Body of pancreas (tissue), 4 donors: Measurements from ENCODE around the gene FAM114A1. TPM values are rescaled to one million over a fixed set of nuclear protein-coding genes. Genes with fewer than 3 reads are reported as not detected.

Experiments
- ATAC-seq: fragments of 150-250 bp; one replicate; pipeline ENCODE4 v1.9.1; 2016
- DNase-seq, 4 donors: peaks; one replicate each; pipeline ENCODE4 v3.0.0-alpha.2; 2019
- H3K27ac ChIP-seq, 4 donors: fragments of 200-600 bp; sonication (generic); 1 replicate in 3 of 4; 2 replicates in 1 of 4; pipeline versions ENCODE4 v1.5.1 to v1.6.1; 2016 to 2019; ENCODE audit warnings: mild to moderate bottlenecking in 1 of 4, mixed read lengths in 1 of 4, moderate library complexity in 1 of 4
- H3K27me3 ChIP-seq, 2 donors: fragments of 200-600 bp; sonication (generic); one replicate each; pipeline ENCODE4 v1.6.0; 2016; ENCODE audit warnings: mild to moderate bottlenecking in 1 of 2
- H3K36me3 ChIP-seq, 2 donors: fragments of 200-600 bp; sonication (generic); replicated peaks in 1 of 2; 2 replicates each; pipeline ENCODE4 v1.5.1; 2016; ENCODE audit warnings: low read depth in 2 of 2; ENCODE audit not compliant: insufficient read depth in 1 of 2
- H3K4me1 ChIP-seq: fragments of 200-600 bp; sonication (generic); one replicate; pipeline ENCODE4 v1.6.0; 2016
- H3K4me3 ChIP-seq, 2 donors: fragments of 200-600 bp; sonication (generic); 1 replicate in 1 of 2; 2 replicates in 1 of 2; pipeline ENCODE4 v1.5.1; 2016 to 2019
- H3K9me3 ChIP-seq, 3 donors: fragments of 200-600 bp; sonication (generic); 1 replicate in 2 of 3; 2 replicates in 1 of 3; pipeline ENCODE4 v1.5.1; 2016
- CTCF ChIP-seq, 7 experiments: fragments of 450-650 bp in 4 of 7; fragments of 200-600 bp in 3 of 7; sonication (generic) in 3 of 7; IDR thresholded peaks; one replicate each; pipeline ENCODE4 v1.5.1; 2016 to 2019; ENCODE audit warnings: antibody characterized with exemption in 7 of 7
- POLR2A ChIP-seq, 3 donors: fragments of 450-650 bp; IDR thresholded peaks; one replicate each; pipeline ENCODE4 v1.6.1; 2016; ENCODE audit warnings: antibody characterized with exemption in 3 of 3, mild to moderate bottlenecking in 2 of 3
- WGBS, 2 donors: methylation state at CpG; one replicate each; pipeline ENCODE4 v1.1.5; 2017; 5-methylcytosine and 5-hydroxymethylcytosine counted together
- intact Hi-C: fragments of 100-400 bp; cut with DNase I; formaldehyde crosslinking; loops from one replicate; pipeline ENCODE4 v1.15.1; 2023
- total RNA-seq, 2 donors: library from RNA; depleted of rRNA; stranded (reverse); fragments of >200 nt; gene quantifications; one replicate each; pipeline ENCODE4 v1.1.0, GENCODE V29; 2016

Gene FAM114A1
- total RNA-seq, 2 donors from 2014 or later, result 30.6 to 43.2 TPM

- Histone ChIP-seq H3K9me3 (no peaks in the 10 kb centered on the region), H3K4me3 (no peak overlapping the region), H3K36me3 (no peaks in the 10 kb centered on the region), H3K27me3 (no peaks in the 10 kb centered on the region), H3K4me1 (no peaks in the 10 kb centered on the region), H3K27ac (no peak overlapping the region)
- TF ChIP-seq POLR2A (IDR thresholded peaks at IDR 0.05) (no peak), CTCF (IDR thresholded peaks at IDR 0.05) (no peak)
- no peak for ATAC-seq
- DNase-seq, result no peak
- WGBS, 2 donors, result 88 to 89% methylated on average over 7 of the region's 7 CpGs
- intact Hi-C loops, result no loop called here
Observed at GRCh38 chr4:38976308-38976707, 108.7 kb downstream of the FAM114A1 start.

GRCh38 chr4:38979081-38979480 lies 111.5 kb downstream of the FAM114A1 start:
- TF ChIP-seq POLR2A (IDR thresholded peaks at IDR 0.05) (no peak), CTCF (IDR thresholded peaks at IDR 0.05) (no peak)
- DNase-seq, result no peak
- WGBS, 2 donors, result 76 to 78% methylated on average over 4 of the region's 4 CpGs
- H3K27ac ChIP-seq, result no peak overlapping the region
- no peaks in the 10 kb centered on the region for H3K4me1 ChIP-seq
- H3K27me3 ChIP-seq, result no peaks in the 10 kb centered on the region
- intact Hi-C loops, result no loop called here
- H3K36me3 ChIP-seq, result no peaks in the 10 kb centered on the region
- ATAC-seq, result no peak
- H3K9me3 ChIP-seq, result no peaks in the 10 kb centered on the region
- no peak overlapping the region for H3K4me3 ChIP-seq

GRCh38 chr4:38979511-38980230 lies 112.1 kb downstream of the FAM114A1 start:
- WGBS, 2 donors, result 73 to 77% methylated on average over 3 of the region's 3 CpGs
- TF ChIP-seq CTCF (IDR thresholded peaks at IDR 0.05), result no peak
- no peak for TF ChIP-seq POLR2A (IDR thresholded peaks at IDR 0.05)
- no peaks in the 10 kb centered on the region for H3K27me3 ChIP-seq

DNA sequence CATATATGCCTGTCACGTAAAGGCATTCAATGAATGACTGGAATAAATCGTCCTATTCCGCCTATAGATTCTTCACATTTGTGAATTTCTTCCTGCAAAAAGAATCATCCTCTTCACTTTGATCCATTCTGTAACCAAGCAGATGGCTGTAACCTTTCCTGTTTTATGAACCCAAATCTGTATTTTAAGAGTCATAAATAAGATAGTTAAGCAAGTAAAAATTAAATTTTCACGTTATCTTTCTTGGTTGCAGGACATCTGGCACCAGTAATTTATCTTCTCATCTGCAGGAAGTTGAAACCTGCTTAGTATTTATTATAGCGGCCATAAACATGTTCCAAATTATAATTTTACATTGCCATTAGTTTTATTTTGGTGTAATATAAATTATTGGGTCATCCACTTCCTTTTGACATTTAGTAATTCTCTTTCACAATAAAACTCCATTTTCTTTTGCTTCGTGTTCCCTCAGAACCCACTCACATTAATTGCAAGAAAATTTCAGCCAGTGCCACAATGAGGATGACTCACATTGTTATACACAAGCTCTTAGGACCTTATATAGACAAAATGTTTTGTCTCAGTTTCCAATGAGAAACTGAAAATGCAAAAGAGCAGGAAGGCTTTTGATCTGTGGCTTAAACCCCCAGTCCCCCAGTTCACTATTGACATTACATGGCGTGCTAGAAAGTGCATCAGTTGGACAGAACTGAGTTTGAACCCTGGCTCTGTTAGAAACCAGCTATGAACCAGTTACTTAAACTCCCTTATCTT lies 113.5 kb downstream of the FAM114A1 start:
- no peak for TF ChIP-seq CTCF (IDR thresholded peaks at IDR 0.05)
- TF ChIP-seq POLR2A (IDR thresholded peaks at IDR 0.05), result no peak
- 69 to 78% methylated on average over 7 of the region's 7 CpGs for WGBS, 2 donors
- no peaks in the 10 kb centered on the region for H3K4me1 ChIP-seq
- ATAC-seq (no peak), DNase-seq (no peak)
- intact Hi-C loops, result no loop called here
- H3K4me3 ChIP-seq, result no peak overlapping the region
- no peak overlapping the region for H3K27ac ChIP-seq
- H3K36me3 ChIP-seq, result no peaks in the 10 kb centered on the region
- H3K27me3 ChIP-seq, result no peaks in the 10 kb centered on the region
- no peaks in the 10 kb centered on the region for H3K9me3 ChIP-seq

More at GRCh38 chr4:38979511-38980230, 112.1 kb downstream of the FAM114A1 start:
- DNase-seq (no peak), ATAC-seq (no peak)
- Histone ChIP-seq H3K27ac (no peak overlapping the region), H3K4me1 (no peaks in the 10 kb centered on the region), H3K36me3 (no peaks in the 10 kb centered on the region), H3K9me3 (no peaks in the 10 kb centered on the region), H3K4me3 (no peak overlapping the region)
- intact Hi-C loops, result no loop called here
